ENCODE results near the gene PCYT2. TPM values are rescaled to one million over a fixed set of nuclear protein-coding genes. Genes with fewer than 3 reads are reported as not detected.

Gene PCYT2
- total and polyA plus RNA-seq, 10 of the 15 experiments (the other 5 are each of a cell fraction or from before 2014, with no cell fraction given), result 0.63 to 72.0 (median 45.0) TPM

DNA sequence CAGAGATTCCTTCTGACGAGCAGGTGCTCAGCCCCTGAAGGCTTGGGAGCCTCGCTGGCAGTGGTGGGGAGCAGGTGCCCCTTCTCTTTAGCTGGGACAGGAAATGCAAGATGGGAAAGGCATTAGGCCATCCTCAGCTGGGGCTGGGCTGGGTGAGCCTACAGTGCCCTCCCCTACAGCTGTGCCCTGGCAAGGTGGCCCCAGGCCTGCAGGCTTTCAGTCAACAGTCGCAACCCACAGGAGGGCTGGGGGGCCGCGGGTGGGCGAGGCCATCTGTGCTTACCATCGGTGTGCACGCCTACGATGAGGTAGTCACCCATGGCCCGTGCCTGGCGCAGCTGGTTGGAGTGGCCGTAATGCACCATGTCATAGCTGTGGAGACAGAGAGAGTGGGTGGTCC lies 2.0 kb downstream of the PCYT2 start:
- Histone ChIP-seq H2AFZ (ENCODE audit: control insufficient read depth, low read depth, low read length) (no peak overlapping the region), H4K20me1 (ENCODE audit: control insufficient read depth, insufficient read depth) (no peaks in the 10 kb centered on the region), H3K9me3 (replicated peaks; ENCODE audit: control insufficient read depth, insufficient read depth, low read length) (no peaks in the 10 kb centered on the region), H3K36me3 (ENCODE audit: control insufficient read depth in 2 of 2, insufficient read depth in 2 of 2, low read length in 1 of 2) (peaks cover 6 to 18% of the 10 kb centered on the region in 2 experiments), H3K27me3 (replicated peaks in 1 of 2; ENCODE audit: control insufficient read depth in 2 of 2, insufficient read depth in 2 of 2, low read length in 1 of 2) (no peaks in the 10 kb centered on the region), H3K9ac (ENCODE audit: control insufficient read depth, insufficient read depth, low read length) (no peak overlapping the region), H3K79me2 (ENCODE audit: control insufficient read depth, insufficient read depth, low read length) (peaks cover 13% of the 10 kb centered on the region), H3K4me3 (no peak overlapping the region), H3K4me2 (ENCODE audit: control insufficient read depth, insufficient read depth) (no peak overlapping the region), H3K4me1 (ENCODE audit: control insufficient read depth, insufficient read depth, low read length) (peaks cover 5% of the 10 kb centered on the region; the same call in 1 of the 2 replicates), H3K27ac (ENCODE audit: control insufficient read depth, insufficient read depth) (no peak overlapping the region)
- intact Hi-C loops (cut with micrococcal nuclease; ENCODE audit: unreplicated experiment), result no loop called here
- ChIA-PET CTCF (no interaction called here), SMC1A (ENCODE audit: uncharacterized antibody, unreplicated experiment) (no interaction called here), POLR2A (interaction anchor here (2.4 kb wide), 1 partner anchor 15 kb away, joined by 13 read pairs; no protein-coding TSS in a partner anchor), RAD21 (ENCODE audit: unreplicated experiment) (no interaction called here)
- no TSS peak for BruUV-seq (replicated peaks)
- DNase-seq (ENCODE audit: low read depth, low spot score) (no peak), FAIRE-seq (no peak), ATAC-seq (no peak)
- 90% methylated on average over 12 of the region's 12 CpGs for WGBS (ENCODE audit: insufficient coverage, insufficient replicate concordance, low lambda C conversion rate, missing lambda C conversion rate)
- in situ Hi-C loops (cut with MboI), result no loop called here
- TF ChIP-seq, protein P1, sequence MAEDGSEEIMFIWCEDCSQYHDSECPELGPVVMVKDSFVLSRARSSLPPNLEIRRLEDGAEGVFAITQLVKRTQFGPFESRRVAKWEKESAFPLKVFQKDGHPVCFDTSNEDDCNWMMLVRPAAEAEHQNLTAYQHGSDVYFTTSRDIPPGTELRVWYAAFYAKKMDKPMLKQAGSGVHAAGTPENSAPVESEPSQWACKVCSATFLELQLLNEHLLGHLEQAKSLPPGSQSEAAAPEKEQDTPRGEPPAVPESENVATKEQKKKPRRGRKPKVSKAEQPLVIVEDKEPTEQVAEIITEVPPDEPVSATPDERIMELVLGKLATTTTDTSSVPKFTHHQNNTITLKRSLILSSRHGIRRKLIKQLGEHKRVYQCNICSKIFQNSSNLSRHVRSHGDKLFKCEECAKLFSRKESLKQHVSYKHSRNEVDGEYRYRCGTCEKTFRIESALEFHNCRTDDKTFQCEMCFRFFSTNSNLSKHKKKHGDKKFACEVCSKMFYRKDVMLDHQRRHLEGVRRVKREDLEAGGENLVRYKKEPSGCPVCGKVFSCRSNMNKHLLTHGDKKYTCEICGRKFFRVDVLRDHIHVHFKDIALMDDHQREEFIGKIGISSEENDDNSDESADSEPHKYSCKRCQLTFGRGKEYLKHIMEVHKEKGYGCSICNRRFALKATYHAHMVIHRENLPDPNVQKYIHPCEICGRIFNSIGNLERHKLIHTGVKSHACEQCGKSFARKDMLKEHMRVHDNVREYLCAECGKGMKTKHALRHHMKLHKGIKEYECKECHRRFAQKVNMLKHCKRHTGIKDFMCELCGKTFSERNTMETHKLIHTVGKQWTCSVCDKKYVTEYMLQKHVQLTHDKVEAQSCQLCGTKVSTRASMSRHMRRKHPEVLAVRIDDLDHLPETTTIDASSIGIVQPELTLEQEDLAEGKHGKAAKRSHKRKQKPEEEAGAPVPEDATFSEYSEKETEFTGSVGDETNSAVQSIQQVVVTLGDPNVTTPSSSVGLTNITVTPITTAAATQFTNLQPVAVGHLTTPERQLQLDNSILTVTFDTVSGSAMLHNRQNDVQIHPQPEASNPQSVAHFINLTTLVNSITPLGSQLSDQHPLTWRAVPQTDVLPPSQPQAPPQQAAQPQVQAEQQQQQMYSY (CRISPR knock-in tag; IDR thresholded peaks at IDR 0.05), result no peak
- no peak for TF ChIP-seq NFYB (IDR thresholded peaks at IDR 0.05; ENCODE audit: insufficient read depth, low read depth, low read length)
- TF ChIP-seq, protein P2, sequence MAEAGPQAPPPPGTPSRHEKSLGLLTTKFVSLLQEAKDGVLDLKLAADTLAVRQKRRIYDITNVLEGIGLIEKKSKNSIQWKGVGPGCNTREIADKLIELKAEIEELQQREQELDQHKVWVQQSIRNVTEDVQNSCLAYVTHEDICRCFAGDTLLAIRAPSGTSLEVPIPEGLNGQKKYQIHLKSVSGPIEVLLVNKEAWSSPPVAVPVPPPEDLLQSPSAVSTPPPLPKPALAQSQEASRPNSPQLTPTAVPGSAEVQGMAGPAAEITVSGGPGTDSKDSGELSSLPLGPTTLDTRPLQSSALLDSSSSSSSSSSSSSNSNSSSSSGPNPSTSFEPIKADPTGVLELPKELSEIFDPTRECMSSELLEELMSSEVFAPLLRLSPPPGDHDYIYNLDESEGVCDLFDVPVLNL (IDR thresholded peaks at IDR 0.05; ENCODE audit: low read depth, low read length), result no peak
- no peak for TF ChIP-seq KAT2A (conservative IDR thresholded peaks at IDR 0.05; ENCODE audit: control insufficient read depth, low read depth, low read length)
- no peak for TF ChIP-seq BRCA1 (IDR thresholded peaks at IDR 0.05; ENCODE audit: low read depth, low read length)
- no peak for TF ChIP-seq GATAD2B (conservative IDR thresholded peaks at IDR 0.05; ENCODE audit: low read depth)
- TF ChIP-seq FOXM1 (IDR thresholded peaks at IDR 0.05; ENCODE audit: low read depth, low read length), result no peak
- TF ChIP-seq MEF2B (IDR thresholded peaks at IDR 0.05; ENCODE audit: partially characterized antibody, poor library complexity, severe bottlenecking), result no peak
- no peak for TF ChIP-seq GABPA (IDR thresholded peaks at IDR 0.05; ENCODE audit: low read depth)
- TF ChIP-seq, protein P3, sequence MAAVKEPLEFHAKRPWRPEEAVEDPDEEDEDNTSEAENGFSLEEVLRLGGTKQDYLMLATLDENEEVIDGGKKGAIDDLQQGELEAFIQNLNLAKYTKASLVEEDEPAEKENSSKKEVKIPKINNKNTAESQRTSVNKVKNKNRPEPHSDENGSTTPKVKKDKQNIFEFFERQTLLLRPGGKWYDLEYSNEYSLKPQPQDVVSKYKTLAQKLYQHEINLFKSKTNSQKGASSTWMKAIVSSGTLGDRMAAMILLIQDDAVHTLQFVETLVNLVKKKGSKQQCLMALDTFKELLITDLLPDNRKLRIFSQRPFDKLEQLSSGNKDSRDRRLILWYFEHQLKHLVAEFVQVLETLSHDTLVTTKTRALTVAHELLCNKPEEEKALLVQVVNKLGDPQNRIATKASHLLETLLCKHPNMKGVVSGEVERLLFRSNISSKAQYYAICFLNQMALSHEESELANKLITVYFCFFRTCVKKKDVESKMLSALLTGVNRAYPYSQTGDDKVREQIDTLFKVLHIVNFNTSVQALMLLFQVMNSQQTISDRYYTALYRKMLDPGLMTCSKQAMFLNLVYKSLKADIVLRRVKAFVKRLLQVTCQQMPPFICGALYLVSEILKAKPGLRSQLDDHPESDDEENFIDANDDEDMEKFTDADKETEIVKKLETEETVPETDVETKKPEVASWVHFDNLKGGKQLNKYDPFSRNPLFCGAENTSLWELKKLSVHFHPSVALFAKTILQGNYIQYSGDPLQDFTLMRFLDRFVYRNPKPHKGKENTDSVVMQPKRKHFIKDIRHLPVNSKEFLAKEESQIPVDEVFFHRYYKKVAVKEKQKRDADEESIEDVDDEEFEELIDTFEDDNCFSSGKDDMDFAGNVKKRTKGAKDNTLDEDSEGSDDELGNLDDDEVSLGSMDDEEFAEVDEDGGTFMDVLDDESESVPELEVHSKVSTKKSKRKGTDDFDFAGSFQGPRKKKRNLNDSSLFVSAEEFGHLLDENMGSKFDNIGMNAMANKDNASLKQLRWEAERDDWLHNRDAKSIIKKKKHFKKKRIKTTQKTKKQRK (IDR thresholded peaks at IDR 0.05; ENCODE audit: low read depth, low read length), result no peak
- no peak for TF ChIP-seq SREBF1 (IDR thresholded peaks at IDR 0.05; ENCODE audit: low read length)
- no peak for TF ChIP-seq CBX3 (IDR thresholded peaks at IDR 0.05; ENCODE audit: borderline replicate concordance, low read depth)
- TF ChIP-seq MYB (IDR thresholded peaks at IDR 0.05; ENCODE audit: borderline replicate concordance, low read depth, low read length), result no peak

All from GM12878 (cell line).